Lower leg skin (tissue), 3 donors: ENCODE data around the gene ZNF280B.

Experiments
- CTCF ChIP-seq, 3 donors: fragments of 450-650 bp; IDR thresholded peaks; one replicate each; pipeline ENCODE4 v1.5.1; 2016; ENCODE audit warnings: antibody characterized with exemption in 3 of 3, mild to moderate bottlenecking in 3 of 3, moderate library complexity in 2 of 3
- POLR2A ChIP-seq, 2 donors: fragments of 450-650 bp; IDR thresholded peaks; one replicate each; pipeline ENCODE4 v1.6.1; 2016 to 2017; ENCODE audit warnings: antibody characterized with exemption in 2 of 2, mild to moderate bottlenecking in 1 of 2, moderate library complexity in 1 of 2

- TF ChIP-seq CTCF (IDR thresholded peaks at IDR 0.05) (no peak), POLR2A (IDR thresholded peaks at IDR 0.05) (no peak)
Observed at GRCh38 chr22:22488736-22489135, 19.8 kb downstream of the ZNF280B start.
